Measurements from ENCODE around the gene L3MBTL4. TPM values are rescaled to one million over a fixed set of nuclear protein-coding genes. Genes with fewer than 3 reads are reported as not detected.

The L3MBTL4 gene
- polyA plus RNA-seq, 1 of the 3 experiments (the other 2 are of a cell fraction): 0.02 TPM

GRCh38 chr18:6449213-6449612 is 34.5 kb upstream of the L3MBTL4 start:
- Histone ChIP-seq H3K9me2 (no peaks in the 10 kb centered on the region), H2AFZ (ENCODE audit: low read depth) (no peak overlapping the region), H3K4me3 (ENCODE audit: low read depth in 2 of 2, low read length in 1 of 2) (no peak overlapping the region), H3K9ac (no peak overlapping the region), H3K36me3 (replicated peaks in 1 of 2; ENCODE audit: control insufficient read depth in 1 of 2, insufficient read depth in 2 of 2, low read length in 1 of 2) (no peaks in the 10 kb centered on the region), H3K9me3 (no peaks in the 10 kb centered on the region), H3K27me3 (ENCODE audit: insufficient read depth) (no peaks in the 10 kb centered on the region), H3K27ac (ENCODE audit: low read depth in 2 of 2, low read length in 1 of 2) (no peak overlapping the region), H3K4me2 (no peak overlapping the region), H3K4me1 (ENCODE audit: control insufficient read depth in 1 of 2, insufficient read depth in 2 of 2, low read depth in 1 of 2, low read length in 1 of 2) (peaks cover 0 to 7% of the 10 kb centered on the region in 2 experiments; a peak in 2 of 4 replicates), H3K79me2 (ENCODE audit: insufficient read depth) (no peaks in the 10 kb centered on the region), H3F3A (replicated peaks; ENCODE audit: insufficient read depth) (no peaks in the 10 kb centered on the region), H4K20me1 (ENCODE audit: insufficient read depth) (no peaks in the 10 kb centered on the region)
- ChIA-PET POLR2A (no interaction called here), CTCF (no interaction called here)
- 52% methylated on average over 5 of the region's 5 CpGs for WGBS (ENCODE audit: low lambda C conversion rate)
- no peak for DNase-seq
- TF ChIP-seq RCOR1 (IDR thresholded peaks at IDR 0.05; ENCODE audit: low read length) (no peak), PBX3 (IDR thresholded peaks at IDR 0.05) (no peak), TEAD4 (IDR thresholded peaks at IDR 0.05; ENCODE audit: borderline replicate concordance, insufficient read depth) (no peak), MAX (IDR thresholded peaks at IDR 0.05; ENCODE audit: low read depth) (no peak), NFIC (IDR thresholded peaks at IDR 0.05; ENCODE audit: borderline replicate concordance) (no peak), SIN3A (IDR thresholded peaks at IDR 0.05; ENCODE audit: borderline replicate concordance, low read depth, low read length) (no peak), POLR2AphosphoS5 (IDR thresholded peaks at IDR 0.05; ENCODE audit: low read depth, low read length) (no peak), YY1 (IDR thresholded peaks at IDR 0.05; ENCODE audit: low read depth) (no peak), RXRA (IDR thresholded peaks at IDR 0.05; ENCODE audit: borderline replicate concordance, low read depth) (no peak), FOXJ3 (CRISPR knock-in tag; IDR thresholded peaks at IDR 0.05) (no peak), RFX5 (IDR thresholded peaks at IDR 0.05; ENCODE audit: low read length) (no peak), NRF1 (IDR thresholded peaks at IDR 0.05; ENCODE audit: low read depth, low read length) (no peak), ELF1 (IDR thresholded peaks at IDR 0.05) (no peak), GABPA (IDR thresholded peaks at IDR 0.05; ENCODE audit: low read depth) (no peak), USF2 (IDR thresholded peaks at IDR 0.05; ENCODE audit: borderline replicate concordance, low read depth, low read length) (no peak)

- Histone ChIP-seq H3K9me3 (no peaks in the 10 kb centered on the region), H3K4me2 (no peak overlapping the region), H3K27ac (ENCODE audit: low read depth in 2 of 2, low read length in 1 of 2) (no peak overlapping the region), H3F3A (replicated peaks; ENCODE audit: insufficient read depth) (no peaks in the 10 kb centered on the region), H3K79me2 (ENCODE audit: insufficient read depth) (no peaks in the 10 kb centered on the region), H4K20me1 (ENCODE audit: insufficient read depth) (no peaks in the 10 kb centered on the region), H3K27me3 (ENCODE audit: insufficient read depth) (no peaks in the 10 kb centered on the region), H2AFZ (ENCODE audit: low read depth) (no peak overlapping the region), H3K9me2 (no peaks in the 10 kb centered on the region), H3K36me3 (replicated peaks in 1 of 2; ENCODE audit: control insufficient read depth in 1 of 2, insufficient read depth in 2 of 2, low read length in 1 of 2) (no peaks in the 10 kb centered on the region), H3K9ac (no peak overlapping the region), H3K4me1 (ENCODE audit: control insufficient read depth in 1 of 2, insufficient read depth in 2 of 2, low read depth in 1 of 2, low read length in 1 of 2) (peaks cover 0 to 7% of the 10 kb centered on the region in 2 experiments; a peak in 2 of 4 replicates), H3K4me3 (ENCODE audit: low read depth in 2 of 2, low read length in 1 of 2) (no peak overlapping the region)
- no peak for TF ChIP-seq SIN3A (IDR thresholded peaks at IDR 0.05; ENCODE audit: borderline replicate concordance, low read depth, low read length)
- no peak for TF ChIP-seq POLR2AphosphoS5 (IDR thresholded peaks at IDR 0.05; ENCODE audit: low read depth, low read length)
- no peak for TF ChIP-seq CHD2 (IDR thresholded peaks at IDR 0.05; ENCODE audit: low read length, partially characterized antibody)
- TF ChIP-seq RFX5 (IDR thresholded peaks at IDR 0.05; ENCODE audit: low read length): no peak
- no peak for TF ChIP-seq FOXM1 (IDR thresholded peaks at IDR 0.05; ENCODE audit: low read depth)
- ChIA-PET CTCF (no interaction called here), POLR2A (no interaction called here)
- no peak for DNase-seq
- whole genome bisulfite sequencing (ENCODE audit: low lambda C conversion rate): 13% methylated on average over 2 of the region's 2 CpGs
Observed at GRCh38 chr18:6444466-6445228, 29.9 kb upstream of the L3MBTL4 start.

Measured in SK-N-SH (cell line).